HepG2 (cell line): Measurements from ENCODE around the gene LINGO3. TPM values are rescaled to one million over a fixed set of nuclear protein-coding genes. Genes with fewer than 3 reads are reported as not detected.

Experiments
- ATAC-seq: fragments of 200-7000 bp; cut with Tn5 transposase; 3 replicates; pipeline ENCODE4 v1.9.1; 2020; ENCODE audit warnings: mild to moderate bottlenecking, moderate library complexity
- BruUV-seq: library from RNA; stranded (reverse); fragments of 400-500 nt; replicated peaks from 2 replicates; lab custom pipeline; 2021; lab: Mats Ljungman, UMichigan
- CTCF ChIA-PET: fragments of 300-600 bp; formaldehyde crosslinking; extraction: SDS; loops from one replicate; lab custom pipeline; 2021; ENCODE audit warnings: low total read pairs, inconsistent platforms, low intra/inter-chr PET ratio; lab: Yijun Ruan, JAX
- POLR2A ChIA-PET: fragments of 350-600 bp; sonication (Branson Sonifier 250); formaldehyde crosslinking; loops from one replicate; lab custom pipeline; 2020; ENCODE audit warnings: antibody characterized with exemption, inconsistent platforms; lab: Yijun Ruan, JAX
- DNase-seq: peaks from one replicate; pipeline ENCODE4 v3.0.0-alpha.2; 2015; ENCODE audit warnings: low spot score
- FAIRE-seq: peaks from 3 replicates; lab custom pipeline; 2011; peaks lifted over from hg19 to GRCh38; lab: Jason Lieb, UNC
- H2AFZ ChIP-seq: one replicate; pipeline ENCODE4 v1.6.1; 2011; ENCODE audit warnings: low read length, inconsistent platforms
- H3K27ac ChIP-seq: fragments of 300-600 bp; 3 replicates; pipeline ENCODE4 v1.8.0; 2011; ENCODE audit warnings: mixed run types, mild to moderate bottlenecking, mixed read lengths, low read length, inconsistent platforms; ENCODE audit not compliant: insufficient read depth; ENCODE audit errors: extremely low read length
- H3K27me3 ChIP-seq, 2 experiments: fragments of 200-600 bp in 1 of 2; 2 replicates in 1 of 2; 3 replicates in 1 of 2; pipeline versions ENCODE4 v1.6.0 to v1.8.0; 2011; ENCODE audit warnings: low read length in 2 of 2, mild to moderate bottlenecking in 2 of 2, moderate library complexity in 2 of 2, inconsistent platforms in 1 of 2; ENCODE audit not compliant: insufficient read depth in 2 of 2, control insufficient read depth in 1 of 2
- H3K36me3 ChIP-seq, 2 experiments: fragments of 200-600 bp in 1 of 2; replicated peaks in 1 of 2; 2 replicates in 1 of 2; 3 replicates in 1 of 2; pipeline versions ENCODE4 v1.5.1 to v1.8.0; 2011; ENCODE audit warnings: low read length in 2 of 2, inconsistent platforms in 1 of 2; ENCODE audit not compliant: insufficient read depth in 2 of 2, control insufficient read depth in 1 of 2
- H3K4me1 ChIP-seq: 2 replicates; pipeline ENCODE4 v1.5.1; 2012; ENCODE audit warnings: low read length, inconsistent platforms; ENCODE audit not compliant: insufficient read depth
- H3K4me2 ChIP-seq: 2 replicates; pipeline ENCODE4 v1.6.0; 2011; ENCODE audit warnings: low read depth, low read length, inconsistent platforms
- H3K4me3 ChIP-seq, 3 experiments: fragments of 200-600 bp in 1 of 3; sonication (generic), shearing (Covaris generic) in 1 of 3; replicated peaks in 1 of 3; 2 replicates each; pipeline ENCODE4 v1.5.1; 2011 to 2016; ENCODE audit warnings: low read length in 3 of 3, inconsistent platforms in 2 of 3, low read depth in 2 of 3, mild to moderate bottlenecking in 2 of 3, control low read depth in 1 of 3, mixed read lengths in 1 of 3; ENCODE audit not compliant: insufficient read depth in 1 of 3
- H3K79me2 ChIP-seq: one replicate; pipeline ENCODE4 v1.6.1; 2011; ENCODE audit warnings: low read length, inconsistent platforms; ENCODE audit not compliant: insufficient read depth
- H3K9ac ChIP-seq: 2 replicates; pipeline ENCODE4 v1.6.0; 2011; ENCODE audit warnings: mild to moderate bottlenecking, low read depth, low read length, inconsistent platforms; ENCODE audit not compliant: insufficient read depth
- H3K9me3 ChIP-seq: 2 replicates; pipeline ENCODE4 v1.5.1; 2012; ENCODE audit warnings: mild to moderate bottlenecking, low read length
- H4K20me1 ChIP-seq: 2 replicates; pipeline ENCODE4 v1.6.0; 2011; ENCODE audit warnings: inconsistent platforms, mild to moderate bottlenecking, low read length, moderate library complexity; ENCODE audit not compliant: insufficient read depth
- AGO2 ChIP-seq: fragments of 200-400 bp; formaldehyde crosslinking; optimal IDR thresholded peaks from 2 replicates; pipeline ENCODE3; 2017; ENCODE audit warnings: mild to moderate bottlenecking, low read depth, low read length, moderate library complexity
- CHCHD3 ChIP-seq: sonication (generic); formaldehyde crosslinking; IDR thresholded peaks from 2 replicates; pipeline ENCODE4 v1.8.0; 2022; ENCODE audit warnings: mild to moderate bottlenecking, missing genetic modification reagents, moderate library complexity
- IRX3 ChIP-seq: sonication (generic); formaldehyde crosslinking; IDR thresholded peaks from 2 replicates; pipeline ENCODE4 v1.8.1; 2023; ENCODE audit warnings: mild to moderate bottlenecking, low read depth, missing genetic modification reagents, borderline replicate concordance
- MYPOP ChIP-seq: sonication (generic); formaldehyde crosslinking; IDR thresholded peaks from 2 replicates; pipeline ENCODE4 v1.8.1; 2023; ENCODE audit warnings: mild to moderate bottlenecking, moderate library complexity, missing genetic modification reagents
- RBFOX2 ChIP-seq: fragments of 200-400 bp; formaldehyde crosslinking; IDR thresholded peaks from 2 replicates; pipeline ENCODE4 v1.6.1; 2017; ENCODE audit warnings: low read depth, mild to moderate bottlenecking, low read length
- TEAD3 ChIP-seq: optimal IDR thresholded peaks from 2 replicates; pipeline ENCODE3; 2016; ENCODE audit warnings: borderline replicate concordance
- ZIK1 ChIP-seq: sonication (generic); formaldehyde crosslinking; IDR thresholded peaks from 2 replicates; pipeline ENCODE4 v1.5.0; 2020; ENCODE audit warnings: mild to moderate bottlenecking, low read depth, missing genetic modification reagents, borderline replicate concordance
- ZNF580 ChIP-seq: IDR thresholded peaks from 2 replicates; pipeline ENCODE4 v1.6.1; 2016; ENCODE audit warnings: low read depth, borderline replicate concordance
- WGBS: methylation state at CpG from one replicate; pipeline ENCODE4 v1.1.6; 2017; ENCODE audit warnings: low lambda C conversion rate; 5-methylcytosine and 5-hydroxymethylcytosine counted together
- in situ Hi-C: cut with HindIII; loops from 2 replicates; pipeline ENCODE4 v1.10.0; 2017; ENCODE audit warnings: low pct_unique_long_range_greater_than_20kb; ENCODE audit not compliant: extremely low pct_ligation_motif_present
- intact Hi-C: fragments of 100-400 bp; cut with micrococcal nuclease; formaldehyde crosslinking; loops from one replicate; pipeline ENCODE4 v1.10.0; 2022; ENCODE audit not compliant: unreplicated experiment
- polyA plus RNA-seq, 8 experiments: library from polyadenylated mRNA; depleted of rRNA in 3 of 8; stranded (reverse) in 7 of 8; unstranded in 1 of 8; fragments of >200 nt; fragmentation: Illumina TruSeq in 4 of 8; extraction: Trizol in 4 of 8; gene quantifications; 2 replicates each; pipeline versions ENCODE4 v1.2.1 to v1.2.3, GENCODE V29; 2011 to 2016; ENCODE audit warnings: low read depth in 4 of 8, missing spikeins in 1 of 8, mixed read lengths in 1 of 8; ENCODE audit not compliant: insufficient read depth in 1 of 8
- total RNA-seq, 5 experiments: library from RNA; depleted of rRNA; stranded (reverse); fragments of >200 nt; fragmentation: Illumina TruSeq; extraction: Trizol; gene quantifications; 2 replicates each; pipeline ENCODE4 v1.2.3, GENCODE V29; 2016; ENCODE audit warnings: low read depth in 1 of 5

The LINGO3 gene
- total and polyA plus RNA-seq, 2 of the 13 experiments (the other 11 are each of a cell fraction or from before 2014, with no cell fraction given) = not detected

GRCh38 chr19:2326699-2327360, 18.9 kb upstream of the LINGO3 start (continued):
- TF ChIP-seq ZNF580 (no peak), TEAD3 (CRISPR knock-in tag) (peak; percentile 27)
- TF ChIP-seq, all 625 proteins: peak for 2

GRCh38 chr19:2325281-2326046, 17.5 kb upstream of the LINGO3 start:
- CTCF ChIA-PET = no interaction called here
- no peak for DNase-seq
- POLR2A ChIA-PET = no interaction called here
- ATAC-seq = no peak
- TF ChIP-seq RBFOX2 = peak; percentile 52
- TF ChIP-seq MYPOP (CRISPR knock-in tag) = no peak
- no peak for TF ChIP-seq ZIK1 (CRISPR knock-in tag)
- no peak for TF ChIP-seq CHCHD3 (CRISPR knock-in tag)
- TF ChIP-seq IRX3 = no peak
- TF ChIP-seq AGO2 = peak; percentile 53
- TF ChIP-seq, all 625 proteins: peak for 2
- no peak overlapping the region for H3K9ac ChIP-seq
- H4K20me1 ChIP-seq = 0 out of 2 replicates have a peak, but pooled peaks cover 2% of the 10 kb centered on the region
- H3K27ac ChIP-seq = no peak overlapping the region
- H3K4me1 ChIP-seq = peaks cover 24% of the 10 kb centered on the region
- FAIRE-seq = no peak
- no peaks in the 10 kb centered on the region; a peak in 1 of 5 replicates for H3K27me3 ChIP-seq
- no peak overlapping the region for H2AFZ ChIP-seq
- in situ Hi-C loops (no loop called here), intact Hi-C loops (loop anchor here (2.0 kb wide), 1 partner anchor 71 kb away; no protein-coding TSS in a partner anchor)
- H3K9me3 ChIP-seq = no peaks in the 10 kb centered on the region
- no peak overlapping the region for H3K4me3 ChIP-seq
- H3K4me2 ChIP-seq = no peak overlapping the region
- 92% methylated on average over 29 of the region's 29 CpGs for WGBS
- H3K79me2 ChIP-seq = peaks cover 28% of the 10 kb centered on the region
- H3K36me3 ChIP-seq = peaks cover 7 to 36% of the 10 kb centered on the region in 2 experiments; a peak in 4 of 5 replicates
- no TSS peak for BruUV-seq
